Measurements from ENCODE around the gene RPS6KB2. TPM values are rescaled to one million over a fixed set of nuclear protein-coding genes. Genes with fewer than 3 reads are reported as not detected.

The RPS6KB2 gene
- total and polyA plus RNA-seq, 9 of the 15 experiments (the other 6 are each of a cell fraction or from before 2014, with no cell fraction given) = 0.42 to 122 (median 82.6) TPM

DNA sequence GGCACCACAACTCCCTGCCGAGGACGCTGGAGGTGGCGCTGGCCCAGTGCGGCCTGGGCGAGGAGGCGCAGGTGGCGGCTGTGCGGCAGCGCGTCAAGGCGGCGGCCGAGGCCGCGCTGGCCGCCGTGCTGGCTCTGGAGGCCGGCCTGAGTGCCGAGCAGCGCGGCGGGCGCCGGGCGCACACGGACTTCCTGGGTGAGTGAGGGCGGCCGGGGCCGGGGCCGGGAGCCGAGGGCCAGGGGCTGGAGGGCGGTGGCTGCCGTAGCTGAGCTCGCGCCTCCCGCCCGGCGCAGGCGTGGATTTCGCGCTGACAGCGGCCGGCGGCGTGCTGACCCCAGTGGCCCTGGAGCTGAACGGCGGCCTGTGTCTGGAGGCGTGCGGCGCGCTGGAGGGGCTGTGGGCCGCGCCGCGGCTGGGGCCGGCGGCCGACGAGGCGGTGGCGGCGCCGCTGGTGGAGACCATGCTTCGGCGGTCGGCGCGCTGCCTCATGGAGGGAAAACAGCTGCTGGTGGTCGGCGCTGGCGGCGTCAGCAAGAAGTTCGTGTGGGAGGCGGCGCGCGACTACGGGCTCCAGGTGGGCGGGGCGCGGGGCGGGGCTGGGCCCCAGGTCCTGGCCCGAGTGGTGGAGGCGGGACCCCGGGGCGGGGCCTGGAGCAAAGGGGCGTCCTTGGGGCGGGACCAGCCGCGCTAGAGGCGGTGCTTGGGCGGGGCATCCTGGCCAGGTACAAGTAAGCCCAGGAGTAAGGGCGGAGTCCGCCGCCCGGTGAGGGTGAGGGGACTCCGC lies 7.5 kb upstream of the RPS6KB2 start (continued):
- TF ChIP-seq, protein P1, sequence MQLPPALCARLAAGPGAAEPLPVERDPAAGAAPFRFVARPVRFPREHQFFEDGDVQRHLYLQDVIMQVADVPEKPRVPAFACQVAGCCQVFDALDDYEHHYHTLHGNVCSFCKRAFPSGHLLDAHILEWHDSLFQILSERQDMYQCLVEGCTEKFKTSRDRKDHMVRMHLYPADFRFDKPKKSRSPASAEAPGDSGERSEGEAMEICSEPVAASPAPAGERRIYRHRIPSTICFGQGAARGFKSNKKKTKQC (CRISPR knock-in tag; IDR thresholded peaks at IDR 0.05) = no peak
- no peak for TF ChIP-seq PTBP1 (IDR thresholded peaks at IDR 0.05; ENCODE audit: low read depth, low read length)
- no peak for TF ChIP-seq ZSCAN32 (CRISPR knock-in tag; IDR thresholded peaks at IDR 0.05)
- TF ChIP-seq, protein P2, sequence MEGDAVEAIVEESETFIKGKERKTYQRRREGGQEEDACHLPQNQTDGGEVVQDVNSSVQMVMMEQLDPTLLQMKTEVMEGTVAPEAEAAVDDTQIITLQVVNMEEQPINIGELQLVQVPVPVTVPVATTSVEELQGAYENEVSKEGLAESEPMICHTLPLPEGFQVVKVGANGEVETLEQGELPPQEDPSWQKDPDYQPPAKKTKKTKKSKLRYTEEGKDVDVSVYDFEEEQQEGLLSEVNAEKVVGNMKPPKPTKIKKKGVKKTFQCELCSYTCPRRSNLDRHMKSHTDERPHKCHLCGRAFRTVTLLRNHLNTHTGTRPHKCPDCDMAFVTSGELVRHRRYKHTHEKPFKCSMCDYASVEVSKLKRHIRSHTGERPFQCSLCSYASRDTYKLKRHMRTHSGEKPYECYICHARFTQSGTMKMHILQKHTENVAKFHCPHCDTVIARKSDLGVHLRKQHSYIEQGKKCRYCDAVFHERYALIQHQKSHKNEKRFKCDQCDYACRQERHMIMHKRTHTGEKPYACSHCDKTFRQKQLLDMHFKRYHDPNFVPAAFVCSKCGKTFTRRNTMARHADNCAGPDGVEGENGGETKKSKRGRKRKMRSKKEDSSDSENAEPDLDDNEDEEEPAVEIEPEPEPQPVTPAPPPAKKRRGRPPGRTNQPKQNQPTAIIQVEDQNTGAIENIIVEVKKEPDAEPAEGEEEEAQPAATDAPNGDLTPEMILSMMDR (IDR thresholded peaks at IDR 0.05 in 2 of 3, conservative IDR thresholded peaks at IDR 0.05 in 1 of 3; ENCODE audit: insufficient read depth in 2 of 3, low read depth in 1 of 3, low read length in 3 of 3) = 0 out of 6 replicates have a peak, but pooled peaks of 1 of the 3 experiments have one; percentile 4
- TF ChIP-seq RBBP5 (IDR thresholded peaks at IDR 0.05; ENCODE audit: borderline replicate concordance, insufficient read depth, low read length, poor library complexity, severe bottlenecking) = peak; percentile 77
- 0 out of 2 replicates have a peak, but pooled peaks have one; percentile 32 for TF ChIP-seq ZNF175 (CRISPR knock-in tag; IDR thresholded peaks at IDR 0.05; ENCODE audit: low read depth)
- TF ChIP-seq, protein P3, sequence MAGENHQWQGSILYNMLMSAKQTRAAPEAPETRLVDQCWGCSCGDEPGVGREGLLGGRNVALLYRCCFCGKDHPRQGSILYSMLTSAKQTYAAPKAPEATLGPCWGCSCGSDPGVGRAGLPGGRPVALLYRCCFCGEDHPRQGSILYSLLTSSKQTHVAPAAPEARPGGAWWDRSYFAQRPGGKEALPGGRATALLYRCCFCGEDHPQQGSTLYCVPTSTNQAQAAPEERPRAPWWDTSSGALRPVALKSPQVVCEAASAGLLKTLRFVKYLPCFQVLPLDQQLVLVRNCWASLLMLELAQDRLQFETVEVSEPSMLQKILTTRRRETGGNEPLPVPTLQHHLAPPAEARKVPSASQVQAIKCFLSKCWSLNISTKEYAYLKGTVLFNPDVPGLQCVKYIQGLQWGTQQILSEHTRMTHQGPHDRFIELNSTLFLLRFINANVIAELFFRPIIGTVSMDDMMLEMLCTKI (IDR thresholded peaks at IDR 0.05; ENCODE audit: partially characterized antibody) = no peak
- TF ChIP-seq SMC3 (conservative IDR thresholded peaks at IDR 0.05; ENCODE audit: insufficient read depth, low read depth, low read length) = no peak
- TF ChIP-seq POLR2H (tag; IDR thresholded peaks at IDR 0.05; ENCODE audit: low read depth) = no peak
- peak; percentile 4; the same call in 1 of the 2 replicates for TF ChIP-seq NFE2 (IDR thresholded peaks at IDR 0.05; ENCODE audit: low read depth)
- no peak for TF ChIP-seq XRCC3 (IDR thresholded peaks at IDR 0.05)
- TF ChIP-seq ESRRA (IDR thresholded peaks at IDR 0.05; ENCODE audit: borderline replicate concordance, low read depth) = 0 out of 2 replicates have a peak, but pooled peaks have one; percentile 31
- peak in 2 of 3 experiments; percentile 60 to 62 for TF ChIP-seq YY1 (IDR thresholded peaks at IDR 0.05; ENCODE audit: borderline replicate concordance in 1 of 3, control insufficient read depth in 1 of 3, extremely low read depth in 1 of 3, insufficient read depth in 3 of 3, insufficient read length in 1 of 3, insufficient replicate concordance in 2 of 3, low read depth in 1 of 3, low read length in 2 of 3)
- TF ChIP-seq NUFIP1 (IDR thresholded peaks at IDR 0.05; ENCODE audit: partially characterized antibody) = no peak
- TF ChIP-seq, protein P4, sequence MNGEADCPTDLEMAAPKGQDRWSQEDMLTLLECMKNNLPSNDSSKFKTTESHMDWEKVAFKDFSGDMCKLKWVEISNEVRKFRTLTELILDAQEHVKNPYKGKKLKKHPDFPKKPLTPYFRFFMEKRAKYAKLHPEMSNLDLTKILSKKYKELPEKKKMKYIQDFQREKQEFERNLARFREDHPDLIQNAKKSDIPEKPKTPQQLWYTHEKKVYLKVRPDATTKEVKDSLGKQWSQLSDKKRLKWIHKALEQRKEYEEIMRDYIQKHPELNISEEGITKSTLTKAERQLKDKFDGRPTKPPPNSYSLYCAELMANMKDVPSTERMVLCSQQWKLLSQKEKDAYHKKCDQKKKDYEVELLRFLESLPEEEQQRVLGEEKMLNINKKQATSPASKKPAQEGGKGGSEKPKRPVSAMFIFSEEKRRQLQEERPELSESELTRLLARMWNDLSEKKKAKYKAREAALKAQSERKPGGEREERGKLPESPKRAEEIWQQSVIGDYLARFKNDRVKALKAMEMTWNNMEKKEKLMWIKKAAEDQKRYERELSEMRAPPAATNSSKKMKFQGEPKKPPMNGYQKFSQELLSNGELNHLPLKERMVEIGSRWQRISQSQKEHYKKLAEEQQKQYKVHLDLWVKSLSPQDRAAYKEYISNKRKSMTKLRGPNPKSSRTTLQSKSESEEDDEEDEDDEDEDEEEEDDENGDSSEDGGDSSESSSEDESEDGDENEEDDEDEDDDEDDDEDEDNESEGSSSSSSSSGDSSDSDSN (IDR thresholded peaks at IDR 0.05; ENCODE audit: borderline replicate concordance in 1 of 2, low read depth in 2 of 2, low read length in 2 of 2) = peak; percentile 40 to 94; a peak in 2 of 4 replicates
- TF ChIP-seq ZNF274 (IDR thresholded peaks at IDR 0.05; ENCODE audit: borderline replicate concordance, low read depth, low read length) = no peak

Data from K562 (cell line).